GM21737 (cell line): Measurements from ENCODE around the gene PLK2.

Source experiments
- ATAC-seq: cut with Tn5 transposase; IDR thresholded peaks from one replicate; pipeline ENCODE4 v1.9.1; 2021; ENCODE audit warnings: mild to moderate bottlenecking, moderate library complexity; ENCODE audit not compliant: unreplicated experiment

PLK2 gene

DNA sequence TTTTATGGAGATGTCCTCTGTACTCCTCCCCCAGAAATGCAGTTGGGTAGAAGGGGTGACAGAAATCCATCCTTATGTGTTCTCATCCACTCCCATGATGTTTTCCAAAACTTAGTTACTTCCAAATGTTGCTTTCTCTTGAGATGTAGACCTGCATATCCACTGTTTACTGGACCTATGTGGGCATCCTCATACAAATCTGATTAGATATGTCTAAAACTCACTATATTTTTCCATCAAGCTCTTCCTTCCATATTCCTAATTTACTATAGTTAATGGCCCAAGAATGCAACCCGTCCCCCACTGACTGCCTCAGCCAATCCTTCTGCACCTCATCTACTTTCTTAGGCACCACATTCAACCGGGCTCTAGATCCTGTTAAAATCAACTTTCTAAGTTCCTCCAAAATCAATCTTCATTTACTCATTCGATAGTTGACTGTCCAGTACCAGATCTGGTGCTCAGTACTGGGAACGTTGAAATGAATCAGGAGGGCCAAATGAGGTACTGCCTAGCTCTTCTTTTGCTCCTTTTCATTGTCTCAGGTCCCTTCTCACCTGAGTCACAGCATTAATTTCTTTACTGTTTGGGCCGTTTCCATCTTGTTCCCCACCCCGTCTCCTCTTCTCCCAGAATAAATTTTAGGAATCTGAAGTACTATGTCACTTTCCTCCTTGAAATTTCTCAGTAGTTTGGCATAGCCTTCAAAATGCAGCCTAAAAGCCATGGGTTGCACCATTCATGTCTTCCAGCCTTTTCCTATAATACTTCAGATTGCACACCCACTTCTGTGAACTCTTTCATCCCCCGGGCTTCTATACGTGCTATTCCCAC lies 7.9 kb downstream of the PLK2 start:
- ATAC-seq, result no peak

DNA sequence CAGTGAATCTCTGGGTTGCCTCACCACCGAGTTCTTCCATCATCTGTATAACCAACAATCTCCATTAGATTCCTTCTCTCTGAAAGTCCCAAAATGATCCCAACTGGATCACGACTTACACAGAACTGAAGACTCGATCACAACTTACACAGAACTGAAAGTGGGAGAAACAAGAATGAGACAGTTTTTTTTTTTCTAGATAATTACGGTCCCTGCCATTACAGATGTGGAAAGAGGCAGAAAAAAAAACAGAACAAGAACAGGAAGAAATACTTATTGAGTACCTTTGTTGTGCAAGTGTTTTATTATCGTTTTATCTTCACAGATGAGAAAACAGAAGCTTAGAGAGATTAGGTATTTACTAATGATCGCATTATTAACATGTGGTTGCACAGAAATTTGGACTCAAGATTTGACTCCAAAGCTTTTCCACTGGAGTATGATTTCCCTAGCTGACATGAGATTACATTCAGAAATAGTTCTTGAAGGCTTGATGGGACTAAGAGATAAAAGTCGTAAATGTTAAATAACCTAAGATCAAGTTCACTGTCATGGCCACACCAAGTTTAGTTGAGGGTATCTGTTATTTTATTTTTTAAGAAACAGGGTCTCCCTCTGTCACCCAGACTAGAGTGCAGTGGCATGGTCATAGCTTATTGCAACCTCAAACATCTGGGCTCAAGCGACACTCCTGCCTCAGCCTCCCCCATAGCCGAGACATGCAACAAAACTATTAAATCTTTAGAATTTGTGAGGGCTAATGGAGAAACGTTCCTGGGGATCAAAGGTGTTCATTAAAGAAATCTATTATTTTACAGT lies 8.9 kb downstream of the PLK2 start:
- no peak for ATAC-seq

- no peak for ATAC-seq
Observed at GRCh38 chr5:58450018-58450417, 9.9 kb downstream of the PLK2 start.

DNA sequence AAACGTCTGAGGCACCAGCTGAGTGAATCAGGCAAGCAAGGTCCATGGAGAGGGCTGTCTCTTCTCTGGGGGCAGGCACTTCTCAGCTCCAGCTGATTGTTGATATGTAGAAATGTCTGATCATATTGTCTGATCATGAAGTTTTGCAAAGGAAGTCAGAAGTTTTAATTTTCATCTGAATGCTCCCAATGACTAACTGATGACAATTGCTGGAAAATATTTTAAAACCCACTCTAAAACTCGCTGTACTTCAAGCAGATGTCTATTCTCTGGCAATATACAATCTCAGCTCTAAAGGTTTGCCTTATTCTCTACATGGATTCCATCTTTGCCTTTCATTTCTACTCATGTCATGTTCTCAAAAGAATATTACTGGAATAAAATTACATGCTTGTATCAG lies 12.7 kb downstream of the PLK2 start:
- no peak for ATAC-seq

DNA sequence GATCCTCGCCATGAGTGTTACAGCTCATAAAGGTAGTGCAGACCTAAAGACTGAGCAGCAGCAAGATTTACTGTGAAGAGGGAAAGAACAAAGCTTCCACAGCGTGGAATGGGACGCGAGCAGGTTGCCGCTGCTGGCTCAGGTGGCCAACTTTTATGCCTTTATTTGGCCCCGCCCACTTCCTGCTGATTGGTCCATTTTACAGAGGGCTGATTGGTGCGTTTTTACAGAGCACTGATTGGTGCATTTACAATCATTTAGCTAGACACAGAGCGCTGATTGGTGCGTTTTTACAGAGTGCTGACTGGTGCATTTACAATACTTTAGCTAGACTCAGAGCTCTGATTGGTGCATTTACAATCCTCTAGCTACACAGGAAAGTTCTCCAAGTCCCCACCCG lies 13.9 kb downstream of the PLK2 start:
- no peak for ATAC-seq

DNA sequence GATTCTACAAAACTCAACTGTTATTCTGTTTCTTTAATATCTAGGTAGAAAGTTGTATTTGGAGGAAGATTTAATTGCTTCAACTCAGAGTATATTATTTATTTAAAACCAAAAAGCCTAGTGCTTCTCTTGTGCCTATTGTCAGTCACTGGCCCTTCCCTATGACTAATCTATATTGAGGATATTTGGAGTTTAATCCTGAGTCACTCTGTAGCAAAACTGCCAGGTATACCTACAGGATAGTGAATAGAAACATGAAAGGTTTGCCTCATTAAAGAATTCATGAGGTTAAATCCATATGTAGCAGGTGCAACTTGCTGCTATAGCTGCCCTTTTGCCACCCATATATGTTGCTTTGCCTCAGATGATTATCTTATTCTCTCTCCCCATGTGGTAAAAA lies 15.1 kb downstream of the PLK2 start:
- no peak for ATAC-seq

DNA sequence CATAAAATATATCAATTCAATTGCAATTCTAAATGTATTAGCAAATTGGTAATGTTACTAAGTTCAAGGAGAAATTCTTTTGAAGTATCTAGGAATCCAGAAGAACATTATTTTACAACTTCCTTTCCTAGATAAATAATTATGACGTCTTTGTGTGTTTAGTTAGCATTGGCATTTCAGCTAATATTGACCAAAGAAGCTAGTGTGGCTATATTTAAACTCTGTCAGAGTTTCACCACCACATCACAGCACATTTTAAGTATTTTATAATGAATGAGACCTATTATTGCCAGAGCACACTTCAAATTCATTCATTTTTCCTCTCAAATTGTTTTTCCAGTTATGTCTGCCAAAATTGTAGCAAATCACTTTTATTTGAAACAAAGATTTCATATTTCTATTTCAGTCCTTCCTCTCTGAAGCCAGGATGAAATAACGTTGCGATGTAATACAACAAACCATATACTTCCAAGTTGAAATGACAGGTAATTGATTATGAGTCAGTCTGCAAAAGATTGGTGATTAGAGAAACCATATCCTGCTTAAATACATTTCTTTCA lies 18.9 kb downstream of the PLK2 start:
- no peak for ATAC-seq

- ATAC-seq, result no peak
Observed at GRCh38 chr5:58439094-58439644, 20.7 kb downstream of the PLK2 start.

DNA sequence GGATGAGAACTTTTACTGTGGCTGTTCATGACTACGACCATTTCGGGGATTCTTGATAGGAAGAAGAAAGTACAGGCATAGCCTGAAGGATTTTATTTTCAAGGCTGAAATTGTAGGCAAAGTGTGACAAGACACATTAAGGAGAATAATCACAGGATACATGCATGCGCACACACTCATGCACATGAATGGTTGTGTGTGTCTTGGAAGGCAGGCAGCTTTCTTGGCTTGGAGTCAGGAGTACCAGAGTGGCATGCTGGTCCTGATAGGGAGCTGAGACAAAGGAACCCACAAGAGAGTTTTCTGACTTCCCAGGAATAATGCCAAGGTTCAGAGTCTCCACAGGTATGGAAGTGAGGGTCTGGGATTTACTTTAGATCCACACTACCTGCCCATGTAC lies 22.2 kb downstream of the PLK2 start:
- ATAC-seq, result no peak

GRCh38 chr5:58431832-58432231 lies 28.1 kb downstream of the PLK2 start:
- no peak for ATAC-seq

- no peak for ATAC-seq
Observed at GRCh38 chr5:58412932-58413331, 47.0 kb downstream of the PLK2 start.

GRCh38 chr5:58412081-58412480 lies 47.8 kb downstream of the PLK2 start:
- no peak for ATAC-seq

- no peak for ATAC-seq
Observed at GRCh38 chr5:58411372-58411771, 48.5 kb downstream of the PLK2 start.

- ATAC-seq, result no peak
Observed at GRCh38 chr5:58410441-58410840, 49.4 kb downstream of the PLK2 start.

DNA sequence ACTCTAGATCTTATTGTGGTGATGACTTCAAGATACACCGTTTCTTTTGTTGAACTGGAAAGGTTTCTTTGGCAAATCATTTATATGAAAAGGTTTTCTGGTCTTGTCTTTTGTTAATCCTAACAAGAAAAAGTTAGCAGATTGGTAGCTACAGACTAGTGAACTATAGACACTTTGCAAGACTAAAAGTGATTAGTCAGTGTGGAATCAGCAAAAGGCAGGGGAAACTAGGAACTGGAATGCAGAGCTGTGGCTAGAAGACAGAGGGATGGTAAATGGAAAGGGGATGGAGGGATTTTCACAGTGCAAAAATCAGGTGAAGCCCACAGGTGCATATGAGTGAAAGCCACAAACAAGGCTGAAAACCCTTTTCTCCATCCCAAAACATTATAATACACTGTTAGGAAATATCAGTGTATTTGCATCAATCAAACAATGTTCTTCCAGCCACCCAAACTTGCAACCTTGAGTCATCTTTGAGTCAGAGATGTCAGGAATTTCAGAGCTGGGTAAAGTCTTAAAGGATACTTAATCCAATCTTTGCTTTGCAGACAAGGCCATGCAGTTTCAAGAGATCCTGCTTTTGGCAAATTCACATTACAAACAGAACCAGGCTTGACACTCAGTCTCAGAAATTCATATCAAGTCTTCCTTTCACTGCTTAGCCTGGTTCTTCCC lies 52.7 kb downstream of the PLK2 start:
- no peak for ATAC-seq

DNA sequence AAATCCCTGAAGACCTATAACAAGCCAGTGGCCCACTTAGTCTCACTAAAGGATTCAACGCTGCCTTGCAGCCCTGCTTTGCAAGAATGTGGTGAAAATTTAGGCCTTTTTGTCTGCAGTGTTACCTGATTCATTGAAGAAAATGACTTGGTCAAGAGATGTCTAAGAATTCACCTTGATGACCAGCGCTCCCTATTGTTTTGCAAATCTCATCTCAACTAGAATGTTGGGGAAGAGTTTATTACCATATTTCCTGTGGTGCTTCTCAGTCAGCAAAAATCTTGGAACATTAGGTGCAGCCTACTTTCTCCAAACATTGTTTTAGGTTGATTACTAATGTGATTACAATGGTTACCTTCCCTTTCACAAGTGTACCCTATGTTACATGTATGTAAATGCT lies 53.5 kb downstream of the PLK2 start:
- no peak for ATAC-seq

- no peak for ATAC-seq
Observed at GRCh38 chr5:58405175-58405574, 54.7 kb downstream of the PLK2 start.

GRCh38 chr5:58404734-58405133 lies 55.2 kb downstream of the PLK2 start:
- no peak for ATAC-seq
